ENCODE measurements around the gene PBX2.
"Not testable (repeated sequence)": the region's sequence is repeated elsewhere in the genome, so short reads cannot be mapped to it uniquely, and the experiment has no call there.

PBX2 gene

DNA sequence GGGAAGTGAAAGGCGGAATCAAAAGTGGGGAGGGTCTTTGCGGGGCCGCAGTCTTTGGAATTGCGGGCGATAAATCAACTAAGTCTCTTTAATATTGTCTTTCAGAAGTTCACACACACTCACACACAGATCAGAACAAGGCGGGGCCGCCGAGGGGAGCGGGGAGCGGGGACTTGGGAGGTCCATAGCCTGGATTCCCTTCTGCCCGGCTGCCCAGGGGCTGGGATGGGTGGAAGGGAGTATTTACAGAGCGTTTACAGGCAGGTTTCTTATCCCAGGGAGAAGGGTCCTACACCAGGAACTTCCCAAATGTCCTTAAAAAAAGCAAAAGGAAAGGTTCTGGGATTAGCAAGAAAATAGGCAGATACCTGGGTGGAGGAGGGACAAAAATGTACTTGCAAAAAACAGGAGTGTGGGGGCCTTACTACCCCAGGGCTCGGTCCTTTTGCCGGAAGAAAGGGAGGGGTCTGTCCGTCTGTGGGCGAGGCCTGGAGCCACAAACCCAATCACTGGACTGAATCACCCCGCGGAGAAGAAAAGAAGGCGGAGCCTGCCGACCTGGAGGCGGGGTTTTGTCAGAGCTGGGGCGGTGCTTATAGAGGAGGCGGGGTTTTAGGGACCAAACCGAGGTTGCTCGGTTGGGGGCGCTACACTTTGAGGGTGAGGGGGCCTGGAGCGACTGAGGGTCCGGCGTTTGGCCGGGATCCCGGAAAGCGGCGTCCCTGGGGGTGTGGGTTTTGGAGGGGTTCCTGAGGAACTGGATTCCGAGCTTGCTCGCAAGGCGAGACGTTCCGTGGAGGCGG, 41.5 kb downstream of the PBX2 start:
- DNase-seq: peak; percentile 84

DNA sequence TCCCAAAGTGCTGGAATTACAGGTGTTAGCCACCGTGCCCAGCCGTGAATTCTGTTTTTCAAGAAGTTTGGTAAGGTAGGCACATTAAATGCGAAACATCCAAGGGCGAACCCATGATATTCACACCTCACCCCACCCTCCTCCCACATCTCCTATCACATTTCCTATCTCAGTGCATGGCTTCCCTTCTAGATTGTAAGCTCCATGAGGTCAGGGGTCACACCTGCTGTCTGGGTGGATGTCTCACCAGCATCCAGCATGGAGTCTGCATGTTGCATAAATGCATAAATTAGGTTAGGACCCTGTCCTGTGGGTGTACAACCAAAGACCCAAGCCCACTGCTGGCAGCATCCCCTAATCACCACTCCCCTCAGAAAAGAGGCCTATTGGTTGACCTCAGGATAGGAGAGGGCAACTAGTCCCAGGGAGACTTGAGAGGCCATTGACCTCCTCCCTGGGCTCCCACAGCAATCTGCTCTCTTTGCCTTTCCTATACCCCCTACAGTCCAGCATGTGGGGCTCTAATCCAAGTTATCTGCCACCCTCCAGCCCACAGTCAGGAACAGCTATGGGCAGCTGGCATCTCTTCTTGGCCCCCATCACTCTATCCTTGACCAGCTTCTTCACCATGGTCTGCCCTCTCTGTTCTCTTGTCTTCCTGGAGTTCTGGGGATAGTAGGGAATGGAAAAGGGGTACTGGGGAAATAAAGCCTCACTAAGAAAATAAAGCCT, 42.4 kb downstream of the PBX2 start:
- no peak for DNase-seq

DNA sequence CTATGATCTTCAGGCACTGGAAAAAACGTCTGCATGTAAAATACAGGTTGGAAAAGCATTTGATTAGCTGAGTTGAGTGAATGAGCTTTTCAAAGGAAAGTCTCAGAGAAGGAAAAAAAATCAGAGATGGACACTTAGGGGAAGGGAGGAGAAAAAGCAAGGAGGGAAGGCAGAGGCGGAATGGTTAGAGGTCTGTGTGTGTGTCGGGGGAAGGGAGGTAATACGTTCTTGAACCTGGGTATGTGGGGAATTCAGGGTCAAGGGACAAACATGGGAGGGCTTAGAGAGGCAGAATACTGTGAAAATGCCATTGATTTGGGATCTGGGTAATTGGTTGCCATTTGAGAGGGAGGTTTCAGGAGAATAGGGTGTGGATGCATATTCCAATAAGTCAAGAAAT, 43.3 kb downstream of the PBX2 start:
- no peak for DNase-seq

GRCh38 chr6:32146287-32146686, 43.7 kb downstream of the PBX2 start:
- DNase-seq: no peak

- DNase-seq: not testable (repeated sequence)
These were observed 45.8 kb downstream of the PBX2 start for GRCh38 chr6:32144238-32144637.

DNA sequence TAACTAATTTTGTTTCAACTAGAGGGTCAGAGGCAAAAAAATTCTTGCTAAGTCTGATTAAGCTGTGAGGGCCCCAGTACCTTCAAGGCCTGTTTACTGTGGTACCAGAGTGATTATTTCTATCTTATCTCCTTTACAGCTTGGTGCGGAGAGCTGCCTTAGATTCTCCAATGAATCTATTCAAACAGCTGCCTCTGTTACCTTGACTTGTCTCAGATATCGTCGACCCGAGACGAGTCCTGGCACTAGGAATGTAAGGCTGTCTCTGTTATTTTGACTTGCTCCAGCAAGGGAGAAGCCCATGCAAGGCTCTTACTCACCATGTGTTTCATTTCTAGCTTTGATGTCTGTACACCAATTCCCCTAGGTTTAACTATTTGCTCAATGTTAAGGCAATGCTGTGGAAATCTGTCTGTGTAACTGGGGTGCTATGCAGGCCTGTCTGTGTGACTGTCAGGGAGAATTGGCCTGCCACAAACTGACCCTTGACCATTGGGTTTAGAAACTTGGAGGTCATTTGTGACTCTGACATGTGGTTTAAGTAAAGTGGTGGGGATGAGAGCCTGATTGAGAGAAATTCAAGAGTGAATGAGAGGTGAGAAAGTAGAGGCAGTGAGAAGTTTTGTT, 49.5 kb downstream of the PBX2 start:
- no peak for DNase-seq

DNA sequence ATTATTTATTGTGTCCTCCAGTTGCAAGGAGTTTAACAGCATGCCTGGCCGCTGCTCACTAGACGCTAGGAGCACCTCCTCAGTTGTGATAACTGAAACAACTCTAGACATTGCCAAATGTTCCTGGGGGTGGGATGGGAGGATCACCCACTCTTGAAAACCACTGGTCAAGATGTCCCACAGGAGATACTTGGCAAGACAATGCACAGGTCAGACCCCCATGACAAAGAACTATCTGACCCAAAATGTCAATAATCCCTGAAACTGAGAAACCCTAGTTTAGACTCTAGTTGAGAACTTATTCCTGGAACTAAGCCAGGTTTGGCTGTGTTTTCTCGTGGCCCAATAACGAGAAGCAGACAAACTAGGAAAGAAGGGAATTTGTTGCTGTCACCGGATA, 50.4 kb downstream of the PBX2 start:
- no peak for DNase-seq

DNA sequence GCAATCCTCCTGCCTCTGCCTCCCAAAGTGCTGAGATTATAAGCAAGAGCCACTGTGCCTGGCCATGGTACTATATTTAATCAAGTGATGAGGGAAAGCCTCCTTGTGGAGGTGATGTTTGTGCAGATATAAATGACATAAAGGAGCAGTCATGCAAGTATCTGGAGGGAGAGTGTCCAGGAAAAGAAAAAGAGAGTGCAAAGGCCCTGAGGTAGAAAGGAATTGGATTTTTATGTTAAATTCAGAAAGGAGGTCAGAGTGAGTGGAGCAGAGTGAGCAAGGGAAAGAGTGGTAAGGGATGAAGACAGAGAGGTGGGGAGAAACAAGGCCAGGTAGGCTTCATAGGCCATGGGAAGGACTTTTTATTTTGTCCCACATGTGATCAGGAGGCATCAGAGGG, 52.5 kb downstream of the PBX2 start:
- DNase-seq: no peak

Data from femur (tissue), 1 donor.